Progenitor cell of endocrine pancreas (in vitro differentiated cells): ENCODE measurements around the gene DPF3. TPM values are rescaled to one million over a fixed set of nuclear protein-coding genes. Genes with fewer than 3 reads are reported as not detected.

Experiments
- DNase-seq: peaks from one replicate; pipeline ENCODE4 v3.0.0; 2021; ENCODE audit warnings: low spot score; ENCODE audit not compliant: unreplicated experiment
- H3K27ac Mint-ChIP-seq: 2 replicates; pipeline ENCODE4 v1.8.0; 2021; ENCODE audit warnings: mild to moderate bottlenecking, moderate library complexity, mixed read lengths
- H3K27me3 Mint-ChIP-seq: 2 replicates; pipeline ENCODE4 v1.8.0; 2021; ENCODE audit warnings: mixed read lengths
- H3K36me3 Mint-ChIP-seq: 2 replicates; pipeline ENCODE4 v1.8.0; 2022; ENCODE audit warnings: mixed read lengths; ENCODE audit not compliant: insufficient read depth
- H3K4me1 Mint-ChIP-seq: 2 replicates; pipeline ENCODE4 v1.8.0; 2021; ENCODE audit warnings: low read depth, mixed read lengths
- H3K4me3 Mint-ChIP-seq: 2 replicates; pipeline ENCODE4 v1.8.0; 2021; ENCODE audit warnings: low read depth, mild to moderate bottlenecking, moderate library complexity, mixed read lengths
- H3K9me3 Mint-ChIP-seq: 2 replicates; pipeline ENCODE4 v1.8.0; 2021; ENCODE audit warnings: low read depth, mixed read lengths
- CTCF ChIP-seq: fragments of 200-600 bp; sonication (generic); IDR thresholded peaks from one replicate; pipeline ENCODE4 v1.5.0; 2021; ENCODE audit warnings: antibody characterized with exemption, mild to moderate bottlenecking; ENCODE audit not compliant: unreplicated experiment
- total RNA-seq: library from RNA; stranded (reverse); gene quantifications from 2 replicates; pipeline ENCODE4 v1.2.1, GENCODE V29; 2021

The DPF3 gene
- total RNA-seq, 1 donor from 2014 or later = 2.2 TPM

- TF ChIP-seq CTCF = no peak
- Mint-ChIP-seq H3K27ac (no peak overlapping the region), H3K4me3 (no peak overlapping the region), H3K9me3 (peaks cover 8% of the 10 kb centered on the region), H3K27me3 (no peaks in the 10 kb centered on the region), H3K4me1 (no peaks in the 10 kb centered on the region), H3K36me3 (peaks cover 8% of the 10 kb centered on the region)
- no peak for DNase-seq
Measured at GRCh38 chr14:72747652-72748051, 146.2 kb downstream of the DPF3 start.

- Mint-ChIP-seq H3K27me3 (no peaks in the 10 kb centered on the region), H3K36me3 (peaks cover 8% of the 10 kb centered on the region), H3K27ac (no peak overlapping the region), H3K4me3 (no peak overlapping the region), H3K9me3 (peaks cover 8% of the 10 kb centered on the region), H3K4me1 (no peaks in the 10 kb centered on the region)
- DNase-seq = no peak
- TF ChIP-seq CTCF = no peak
Measured at GRCh38 chr14:72745991-72746980, 147.6 kb downstream of the DPF3 start.

- H3K9me3 Mint-ChIP-seq = peaks cover 8% of the 10 kb centered on the region
- H3K27me3 Mint-ChIP-seq = no peaks in the 10 kb centered on the region
Measured at GRCh38 chr14:72745546-72745945, 148.4 kb downstream of the DPF3 start.

GRCh38 chr14:72744416-72745120, 149.3 kb downstream of the DPF3 start:
- H3K36me3 Mint-ChIP-seq = peaks cover 8% of the 10 kb centered on the region
- H3K4me1 Mint-ChIP-seq = no peaks in the 10 kb centered on the region
- H3K4me3 Mint-ChIP-seq = no peak overlapping the region
- peaks cover 8% of the 10 kb centered on the region for H3K9me3 Mint-ChIP-seq
- TF ChIP-seq CTCF = no peak
- H3K27me3 Mint-ChIP-seq = no peaks in the 10 kb centered on the region
- no peak for DNase-seq
- no peak overlapping the region for H3K27ac Mint-ChIP-seq

More at GRCh38 chr14:72745546-72745945, 148.4 kb downstream of the DPF3 start:
- no peak for TF ChIP-seq CTCF
- Mint-ChIP-seq H3K36me3 (peaks cover 8% of the 10 kb centered on the region), H3K4me3 (no peak overlapping the region), H3K4me1 (no peaks in the 10 kb centered on the region), H3K27ac (no peak overlapping the region)
- no peak for DNase-seq

GRCh38 chr14:72743626-72744025, 150.3 kb downstream of the DPF3 start:
- peaks cover 2% of the 10 kb centered on the region for H3K27me3 Mint-ChIP-seq
- H3K9me3 Mint-ChIP-seq = peaks cover 8% of the 10 kb centered on the region
- H3K4me3 Mint-ChIP-seq = no peak overlapping the region
- TF ChIP-seq CTCF = no peak
- peaks cover 6% of the 10 kb centered on the region for H3K36me3 Mint-ChIP-seq
- no peak overlapping the region for H3K27ac Mint-ChIP-seq
- H3K4me1 Mint-ChIP-seq = no peaks in the 10 kb centered on the region
- no peak for DNase-seq
